Liver (tissue), 9 donors: Measurements from ENCODE around the gene PACC1. TPM values are rescaled to one million over a fixed set of nuclear protein-coding genes. Genes with fewer than 3 reads are reported as not detected.

ENCODE experiments used
- DNase-seq: peaks from one replicate; pipeline ENCODE4 v3.0.0-alpha.2; 2017; ENCODE audit warnings: low spot score
- H3K27ac ChIP-seq, 2 donors: one replicate each; pipeline ENCODE4 v1.7.0; 2013; ENCODE audit warnings: inconsistent platforms in 2 of 2, low read length in 2 of 2, control low read depth in 1 of 2, low read depth in 1 of 2, mild to moderate bottlenecking in 1 of 2
- H3K27me3 ChIP-seq, 4 donors: one replicate each; pipeline versions ENCODE4 v1.6.1 to v1.7.0; 2013; ENCODE audit warnings: low read length in 3 of 4, inconsistent platforms in 1 of 4, mild to moderate bottlenecking in 1 of 4, moderate library complexity in 1 of 4; ENCODE audit not compliant: control insufficient read depth in 4 of 4, insufficient read depth in 4 of 4
- H3K36me3 ChIP-seq, 4 donors: one replicate each; pipeline versions ENCODE4 v1.6.1 to v1.7.0; 2013; ENCODE audit warnings: low read length in 3 of 4, mild to moderate bottlenecking in 3 of 4, low read depth in 1 of 4, moderate library complexity in 1 of 4; ENCODE audit not compliant: control insufficient read depth in 4 of 4, insufficient read depth in 3 of 4
- H3K4me1 ChIP-seq, 4 donors: one replicate each; pipeline versions ENCODE4 v1.6.1 to v1.7.0; 2013; ENCODE audit warnings: low read length in 3 of 4, mild to moderate bottlenecking in 3 of 4, moderate library complexity in 1 of 4; ENCODE audit not compliant: control insufficient read depth in 4 of 4, insufficient read depth in 4 of 4
- H3K4me3 ChIP-seq, 3 donors: one replicate each; pipeline versions ENCODE4 v1.6.1 to v1.7.0; 2013; ENCODE audit warnings: low read length in 3 of 3, control low read depth in 1 of 3, low read depth in 1 of 3, mild to moderate bottlenecking in 1 of 3
- H3K9ac ChIP-seq, 2 donors: one replicate each; pipeline ENCODE4 v1.7.0; 2013; ENCODE audit warnings: low read length in 2 of 2, mild to moderate bottlenecking in 2 of 2, moderate library complexity in 2 of 2, control low read depth in 1 of 2, low read depth in 1 of 2
- H3K9me3 ChIP-seq, 4 donors: one replicate each; pipeline versions ENCODE4 v1.6.1 to v1.7.0; 2013; ENCODE audit warnings: low read length in 3 of 4; ENCODE audit not compliant: control insufficient read depth in 4 of 4
- ATF3 ChIP-seq: IDR thresholded peaks from 2 replicates; pipeline ENCODE4 v1.6.1; 2016; ENCODE audit warnings: antibody characterized with exemption
- EGR1 ChIP-seq, 2 donors: IDR thresholded peaks; 2 replicates each; pipeline ENCODE4 v1.6.1; 2016 to 2018; ENCODE audit warnings: antibody characterized with exemption in 2 of 2, low read depth in 2 of 2
- FOXA1 ChIP-seq: IDR thresholded peaks from 2 replicates; pipeline ENCODE4 v1.6.1; 2016; ENCODE audit warnings: antibody characterized with exemption
- FOXA2 ChIP-seq: IDR thresholded peaks from 2 replicates; pipeline ENCODE4 v1.6.1; 2016; ENCODE audit warnings: antibody characterized with exemption
- GABPA ChIP-seq, 2 donors: IDR thresholded peaks in 1 of 2; conservative IDR thresholded peaks in 1 of 2; 2 replicates each; pipeline ENCODE4 v1.6.1; 2016; ENCODE audit warnings: antibody characterized with exemption in 2 of 2, mild to moderate bottlenecking in 1 of 2, moderate library complexity in 1 of 2
- HNF4A ChIP-seq, 2 donors: conservative IDR thresholded peaks; 2 replicates each; pipeline ENCODE4 v1.6.1; 2016; ENCODE audit warnings: antibody characterized with exemption in 2 of 2, mild to moderate bottlenecking in 2 of 2
- HNF4G ChIP-seq: IDR thresholded peaks from 2 replicates; pipeline ENCODE4 v1.6.1; 2016; ENCODE audit warnings: antibody characterized with exemption
- JUND ChIP-seq, 2 donors: IDR thresholded peaks; 2 replicates each; pipeline ENCODE4 v1.6.1; 2016; ENCODE audit warnings: antibody characterized with exemption in 2 of 2
- MAX ChIP-seq: IDR thresholded peaks from 2 replicates; pipeline ENCODE4 v1.6.1; 2016; ENCODE audit warnings: antibody characterized with exemption
- NR2F2 ChIP-seq: IDR thresholded peaks from 2 replicates; pipeline ENCODE4 v1.6.1; 2016; ENCODE audit warnings: antibody characterized with exemption
- RAD21 ChIP-seq, 2 donors: IDR thresholded peaks; 2 replicates each; pipeline ENCODE4 v1.6.1; 2016; ENCODE audit warnings: antibody characterized with exemption in 2 of 2, mild to moderate bottlenecking in 2 of 2
- RXRA ChIP-seq, 2 donors: IDR thresholded peaks; 2 replicates each; pipeline ENCODE4 v1.6.1; 2017 to 2018; ENCODE audit warnings: antibody characterized with exemption in 2 of 2, mild to moderate bottlenecking in 1 of 2
- SP1 ChIP-seq: IDR thresholded peaks from 2 replicates; pipeline ENCODE4 v1.6.1; 2018; ENCODE audit warnings: antibody characterized with exemption, mild to moderate bottlenecking
- TAF1 ChIP-seq: conservative IDR thresholded peaks from 2 replicates; pipeline ENCODE4 v1.6.1; 2016; ENCODE audit warnings: antibody characterized with exemption, mild to moderate bottlenecking
- YY1 ChIP-seq: IDR thresholded peaks from 2 replicates; pipeline ENCODE4 v1.6.1; 2016; ENCODE audit warnings: antibody characterized with exemption, mild to moderate bottlenecking
- whole genome bisulfite sequencing: extraction: QIAGEN DNeasy Blood & Tissue Kit; methylation state at CpG from one replicate; pipeline ENCODE4 v1.1.7; 2013; 5-methylcytosine and 5-hydroxymethylcytosine counted together
- polyA plus RNA-seq, 2 donors: library from polyadenylated mRNA; stranded (reverse) in 1 of 2; unstranded in 1 of 2; fragments of 200-250 nt in 1 of 2; fragments of >200 nt in 1 of 2; fragmentation: Nextera tagmentation in 1 of 2; extraction: Ambion mirVana in 1 of 2; gene quantifications; one replicate each; pipeline versions ENCODE4 v1.2.1 to v1.2.3, GENCODE V29; 2013 to 2015
- total RNA-seq, 2 donors: library from RNA; depleted of rRNA; stranded (reverse); fragments of >200 nt; gene quantifications; one replicate each; pipeline ENCODE4 v1.2.3, GENCODE V29; 2014
- TF ChIP-seq, protein P1 (sequence below): IDR thresholded peaks from 2 replicates; pipeline ENCODE4 v1.6.1; 2016; ENCODE audit warnings: antibody characterized with exemption
- TF ChIP-seq, protein P2 (sequence below): fragments of 150-350 bp; IDR thresholded peaks from 2 replicates; pipeline ENCODE4 v1.5.1; 2017; ENCODE audit warnings: improper control_type of control experiment, low read depth, low read length; ENCODE audit not compliant: missing input control
- TF ChIP-seq, protein P3 (sequence below): IDR thresholded peaks from 2 replicates; pipeline ENCODE4 v1.6.1; 2016; ENCODE audit warnings: antibody characterized with exemption, mild to moderate bottlenecking
- donor health status: healthy.
- donor health status: healthy.
- donor health status: healthy.
- donor health status: healthy.
- donor health status: healthy.

Gene PACC1
- total and polyA plus RNA-seq, 4 donors: 1.4 to 3.4 (median 1.7) TPM

GRCh38 chr1:212453156-212453857, 38.6 kb upstream of the PACC1 start:
- Histone ChIP-seq H3K4me1 (peaks cover 0 to 3% (median 0%) of the 10 kb centered on the region in 4 donors), H3K9me3 (peaks cover 0 to 3% (median 0%) of the 10 kb centered on the region in 4 donors), H3K27me3 (no peaks in the 10 kb centered on the region), H3K9ac (no peak overlapping the region), H3K27ac (no peak overlapping the region), H3K4me3 (no peak overlapping the region), H3K36me3 (no peaks in the 10 kb centered on the region)
- no peak for DNase-seq
- TF ChIP-seq YY1: no peak
- no peak for TF ChIP-seq EGR1 (IDR thresholded peaks at IDR 0.05; ENCODE audit: low read depth in 2 of 2)
- TF ChIP-seq JUND (IDR thresholded peaks at IDR 0.05): no peak
- TF ChIP-seq RAD21 (IDR thresholded peaks at IDR 0.05): no peak
- whole genome bisulfite sequencing: 82% methylated on average over 12 of the region's 12 CpGs

DNA sequence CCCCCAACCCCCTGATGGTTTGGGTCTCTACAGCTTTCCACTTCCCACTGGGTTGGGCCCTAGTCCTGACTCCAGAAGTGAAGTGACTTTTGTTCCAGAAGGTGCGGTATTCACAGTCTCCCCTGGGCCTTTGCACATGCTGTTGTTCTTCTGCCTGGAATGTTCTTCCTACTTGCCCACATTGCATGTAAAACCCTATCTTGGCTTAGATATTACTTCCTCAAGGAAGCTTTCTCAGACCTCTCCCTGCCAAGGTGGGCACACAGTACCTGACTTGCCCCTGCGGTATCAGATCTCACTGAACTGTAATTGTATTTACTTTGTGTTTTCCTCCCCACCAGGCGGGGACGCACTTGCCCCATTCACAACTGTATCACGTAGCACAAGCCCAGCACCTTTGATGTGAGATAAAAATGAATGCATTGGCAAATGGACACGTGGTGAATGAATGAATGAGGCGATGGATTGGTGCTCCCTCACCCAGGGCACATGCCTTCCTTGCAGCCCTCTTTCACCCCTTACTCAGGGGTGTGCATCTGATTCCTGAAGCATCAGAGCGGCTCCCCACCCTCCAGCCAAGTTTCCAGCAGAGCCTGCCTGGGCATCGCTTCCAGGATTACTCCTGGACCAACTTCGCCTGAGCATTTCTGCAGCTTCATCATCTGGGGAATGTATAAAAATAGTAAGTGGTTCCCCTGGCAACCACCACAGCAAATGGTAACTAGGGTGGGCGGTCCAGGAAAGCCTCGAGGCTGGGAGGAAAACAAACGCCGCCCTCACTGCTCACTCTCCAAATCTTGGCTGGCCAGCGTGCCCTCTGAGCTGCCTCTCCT, 37.9 kb upstream of the PACC1 start:
- H3K4me3 ChIP-seq: no peak overlapping the region
- no peaks in the 10 kb centered on the region for H3K36me3 ChIP-seq
- H3K27me3 ChIP-seq: no peaks in the 10 kb centered on the region
- H3K4me1 ChIP-seq: peaks cover 0 to 3% (median 0%) of the 10 kb centered on the region in 4 donors
- 75% methylated on average over 15 of the region's 15 CpGs for WGBS
- no peak overlapping the region for H3K9ac ChIP-seq
- peaks cover 0 to under 1% (median 0%) of the 10 kb centered on the region in 4 donors for H3K9me3 ChIP-seq
- no peak for DNase-seq
- TF ChIP-seq SP1 (no peak), MAX (no peak), JUND (IDR thresholded peaks at IDR 0.05) (no peak), RAD21 (IDR thresholded peaks at IDR 0.05) (no peak), HNF4G (no peak), TAF1 (no peak), YY1 (no peak), FOXA1 (no peak), NR2F2 (no peak), ATF3 (no peak), RXRA (IDR thresholded peaks at IDR 0.05) (no peak), FOXA2 (no peak), GABPA (IDR thresholded peaks at IDR 0.05 in 1 of 2, conservative IDR thresholded peaks at IDR 0.05 in 1 of 2) (no peak), HNF4A (conservative IDR thresholded peaks at IDR 0.05) (no peak)
- TF ChIP-seq, protein P1, sequence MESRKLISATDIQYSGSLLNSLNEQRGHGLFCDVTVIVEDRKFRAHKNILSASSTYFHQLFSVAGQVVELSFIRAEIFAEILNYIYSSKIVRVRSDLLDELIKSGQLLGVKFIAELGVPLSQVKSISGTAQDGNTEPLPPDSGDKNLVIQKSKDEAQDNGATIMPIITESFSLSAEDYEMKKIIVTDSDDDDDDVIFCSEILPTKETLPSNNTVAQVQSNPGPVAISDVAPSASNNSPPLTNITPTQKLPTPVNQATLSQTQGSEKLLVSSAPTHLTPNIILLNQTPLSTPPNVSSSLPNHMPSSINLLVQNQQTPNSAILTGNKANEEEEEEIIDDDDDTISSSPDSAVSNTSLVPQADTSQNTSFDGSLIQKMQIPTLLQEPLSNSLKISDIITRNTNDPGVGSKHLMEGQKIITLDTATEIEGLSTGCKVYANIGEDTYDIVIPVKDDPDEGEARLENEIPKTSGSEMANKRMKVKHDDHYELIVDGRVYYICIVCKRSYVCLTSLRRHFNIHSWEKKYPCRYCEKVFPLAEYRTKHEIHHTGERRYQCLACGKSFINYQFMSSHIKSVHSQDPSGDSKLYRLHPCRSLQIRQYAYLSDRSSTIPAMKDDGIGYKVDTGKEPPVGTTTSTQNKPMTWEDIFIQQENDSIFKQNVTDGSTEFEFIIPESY: no peak
- TF ChIP-seq, protein P2, sequence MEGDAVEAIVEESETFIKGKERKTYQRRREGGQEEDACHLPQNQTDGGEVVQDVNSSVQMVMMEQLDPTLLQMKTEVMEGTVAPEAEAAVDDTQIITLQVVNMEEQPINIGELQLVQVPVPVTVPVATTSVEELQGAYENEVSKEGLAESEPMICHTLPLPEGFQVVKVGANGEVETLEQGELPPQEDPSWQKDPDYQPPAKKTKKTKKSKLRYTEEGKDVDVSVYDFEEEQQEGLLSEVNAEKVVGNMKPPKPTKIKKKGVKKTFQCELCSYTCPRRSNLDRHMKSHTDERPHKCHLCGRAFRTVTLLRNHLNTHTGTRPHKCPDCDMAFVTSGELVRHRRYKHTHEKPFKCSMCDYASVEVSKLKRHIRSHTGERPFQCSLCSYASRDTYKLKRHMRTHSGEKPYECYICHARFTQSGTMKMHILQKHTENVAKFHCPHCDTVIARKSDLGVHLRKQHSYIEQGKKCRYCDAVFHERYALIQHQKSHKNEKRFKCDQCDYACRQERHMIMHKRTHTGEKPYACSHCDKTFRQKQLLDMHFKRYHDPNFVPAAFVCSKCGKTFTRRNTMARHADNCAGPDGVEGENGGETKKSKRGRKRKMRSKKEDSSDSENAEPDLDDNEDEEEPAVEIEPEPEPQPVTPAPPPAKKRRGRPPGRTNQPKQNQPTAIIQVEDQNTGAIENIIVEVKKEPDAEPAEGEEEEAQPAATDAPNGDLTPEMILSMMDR: no peak
- TF ChIP-seq, protein P3, sequence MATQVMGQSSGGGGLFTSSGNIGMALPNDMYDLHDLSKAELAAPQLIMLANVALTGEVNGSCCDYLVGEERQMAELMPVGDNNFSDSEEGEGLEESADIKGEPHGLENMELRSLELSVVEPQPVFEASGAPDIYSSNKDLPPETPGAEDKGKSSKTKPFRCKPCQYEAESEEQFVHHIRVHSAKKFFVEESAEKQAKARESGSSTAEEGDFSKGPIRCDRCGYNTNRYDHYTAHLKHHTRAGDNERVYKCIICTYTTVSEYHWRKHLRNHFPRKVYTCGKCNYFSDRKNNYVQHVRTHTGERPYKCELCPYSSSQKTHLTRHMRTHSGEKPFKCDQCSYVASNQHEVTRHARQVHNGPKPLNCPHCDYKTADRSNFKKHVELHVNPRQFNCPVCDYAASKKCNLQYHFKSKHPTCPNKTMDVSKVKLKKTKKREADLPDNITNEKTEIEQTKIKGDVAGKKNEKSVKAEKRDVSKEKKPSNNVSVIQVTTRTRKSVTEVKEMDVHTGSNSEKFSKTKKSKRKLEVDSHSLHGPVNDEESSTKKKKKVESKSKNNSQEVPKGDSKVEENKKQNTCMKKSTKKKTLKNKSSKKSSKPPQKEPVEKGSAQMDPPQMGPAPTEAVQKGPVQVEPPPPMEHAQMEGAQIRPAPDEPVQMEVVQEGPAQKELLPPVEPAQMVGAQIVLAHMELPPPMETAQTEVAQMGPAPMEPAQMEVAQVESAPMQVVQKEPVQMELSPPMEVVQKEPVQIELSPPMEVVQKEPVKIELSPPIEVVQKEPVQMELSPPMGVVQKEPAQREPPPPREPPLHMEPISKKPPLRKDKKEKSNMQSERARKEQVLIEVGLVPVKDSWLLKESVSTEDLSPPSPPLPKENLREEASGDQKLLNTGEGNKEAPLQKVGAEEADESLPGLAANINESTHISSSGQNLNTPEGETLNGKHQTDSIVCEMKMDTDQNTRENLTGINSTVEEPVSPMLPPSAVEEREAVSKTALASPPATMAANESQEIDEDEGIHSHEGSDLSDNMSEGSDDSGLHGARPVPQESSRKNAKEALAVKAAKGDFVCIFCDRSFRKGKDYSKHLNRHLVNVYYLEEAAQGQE: no peak
- H3K27ac ChIP-seq: no peak overlapping the region
